K562 (cell line): Measurements from ENCODE around the gene ZNF232. TPM values are rescaled to one million over a fixed set of nuclear protein-coding genes. Genes with fewer than 3 reads are reported as not detected.

Source experiments
- CBX3 ChIP-seq, 2 experiments: IDR thresholded peaks; 1 replicate in 1 of 2; 2 replicates in 1 of 2; pipeline ENCODE4 v1.6.1; 2012; ENCODE audit warnings: inconsistent platforms in 2 of 2, low read length in 2 of 2, borderline replicate concordance in 1 of 2, control low read depth in 1 of 2
- CLOCK ChIP-seq: fragments of 250-450 bp; sonication (Bioruptor Pico); IDR thresholded peaks from 2 replicates; pipeline ENCODE4 v1.4.0; 2020; ENCODE audit warnings: mild to moderate bottlenecking, moderate library complexity, borderline replicate concordance
- E2F1 ChIP-seq: sonication (generic); formaldehyde crosslinking; IDR thresholded peaks from 2 replicates; pipeline ENCODE4 v1.8.1; 2023; ENCODE audit warnings: mild to moderate bottlenecking, missing genetic modification reagents, moderate library complexity
- ELF4 ChIP-seq: fragments of 450-650 bp; formaldehyde crosslinking; IDR thresholded peaks from 2 replicates; pipeline ENCODE4 v1.4.0; 2022; ENCODE audit warnings: missing genetic modification characterization
- HMGN3 ChIP-seq: IDR thresholded peaks from 2 replicates; pipeline ENCODE4 v1.6.1; 2011; ENCODE audit warnings: borderline replicate concordance, low read depth, mild to moderate bottlenecking, mixed read lengths, low read length; ENCODE audit not compliant: insufficient read length; ENCODE audit errors: extremely low read depth
- HMGXB4 ChIP-seq: sonication (generic); formaldehyde crosslinking; IDR thresholded peaks from 2 replicates; pipeline ENCODE4 v1.8.1; 2023; ENCODE audit warnings: mild to moderate bottlenecking, missing genetic modification reagents
- ILK ChIP-seq: fragments of 450-650 bp; IDR thresholded peaks from 2 replicates; pipeline ENCODE4 v1.6.1; 2016; ENCODE audit warnings: missing genetic modification characterization, low read depth, mild to moderate bottlenecking, missing compliant biosample characterization, moderate library complexity, borderline replicate concordance
- MTA2 ChIP-seq: fragments of 450-650 bp; IDR thresholded peaks from 2 replicates; pipeline ENCODE4 v1.6.1; 2016; ENCODE audit warnings: low read depth
- NCOA6 ChIP-seq: fragments of 450-650 bp; IDR thresholded peaks from 2 replicates; pipeline ENCODE4 v1.6.1; 2017; ENCODE audit warnings: mild to moderate bottlenecking
- NR2F6 ChIP-seq: fragments of 450-650 bp; formaldehyde crosslinking; IDR thresholded peaks from 2 replicates; pipeline ENCODE4 v1.4.0; 2020; ENCODE audit warnings: mild to moderate bottlenecking
- PHF8 ChIP-seq: fragments of 200-600 bp; sonication (generic); IDR thresholded peaks from 2 replicates; pipeline ENCODE4 v1.6.1; 2012; ENCODE audit warnings: mixed run types, mild to moderate bottlenecking, inconsistent platforms, low read length, moderate library complexity, borderline replicate concordance
- PTTG1 ChIP-seq: fragments of 450-650 bp; IDR thresholded peaks from 2 replicates; pipeline ENCODE4 v1.6.1; 2016; ENCODE audit warnings: low read depth, mild to moderate bottlenecking, missing genetic modification characterization, missing compliant biosample characterization
- SREBF2 ChIP-seq: sonication (generic); formaldehyde crosslinking; IDR thresholded peaks from 2 replicates; pipeline ENCODE4 v1.4.0; 2020; ENCODE audit warnings: mild to moderate bottlenecking, missing genetic modification reagents
- STAG1 ChIP-seq: sonication (generic); formaldehyde crosslinking; IDR thresholded peaks from 2 replicates; pipeline ENCODE4 v1.5.0; 2020; ENCODE audit warnings: missing genetic modification reagents, borderline replicate concordance
- TAF15 ChIP-seq: fragments of 200-400 bp; formaldehyde crosslinking; IDR thresholded peaks from 2 replicates; pipeline ENCODE4 v1.6.1; 2017; ENCODE audit warnings: mild to moderate bottlenecking, low read depth, low read length, moderate library complexity
- TFE3 ChIP-seq: fragments of 450-650 bp; formaldehyde crosslinking; IDR thresholded peaks from 2 replicates; pipeline ENCODE4 v1.4.0; 2020; ENCODE audit warnings: mild to moderate bottlenecking, mixed read lengths
- ZNF740 ChIP-seq, 3 experiments: fragments of 200-800 bp in 1 of 3; sonication (Bioruptor generic) in 1 of 3; sonication (generic) in 1 of 3; formaldehyde crosslinking in 1 of 3; IDR thresholded peaks; 2 replicates each; pipeline versions ENCODE4 v1.6.1 to v1.8.0; 2016 to 2022; ENCODE audit warnings: mild to moderate bottlenecking in 2 of 3, missing compliant biosample characterization in 2 of 3, missing genetic modification characterization in 2 of 3, missing genetic modification reagents in 1 of 3
- ZSCAN32 ChIP-seq: fragments of 450-650 bp; formaldehyde crosslinking; IDR thresholded peaks from 2 replicates; pipeline ENCODE4 v1.4.0; 2020; ENCODE audit warnings: mild to moderate bottlenecking, moderate library complexity
- polyA plus RNA-seq, 8 experiments: library from polyadenylated mRNA; depleted of rRNA in 4 of 8; stranded (reverse) in 5 of 8; unstranded in 3 of 8; fragments of >200 nt; fragmentation: Nextera tagmentation in 2 of 8; fragmentation: Illumina TruSeq in 1 of 8; extraction: Ambion mirVana in 2 of 8; extraction: Trizol in 1 of 8; gene quantifications; 2 replicates each; pipeline versions ENCODE4 v1.2.1 to v1.2.3, GENCODE V29; 2011 to 2014; ENCODE audit warnings: inconsistent platforms in 1 of 8, missing spikeins in 1 of 8
- total RNA-seq, 7 experiments: library from RNA; depleted of rRNA in 6 of 7; stranded (reverse); fragments of >200 nt in 6 of 7; fragmentation: Illumina TruSeq in 2 of 7; extraction: Trizol in 2 of 7; gene quantifications; 2 replicates each; pipeline versions ENCODE4 v1.2.1 to v1.2.3, GENCODE V29; 2011 to 2021; ENCODE audit warnings: low replicate concordance in 1 of 7

ZNF232 gene
- total and polyA plus RNA-seq, 9 of the 15 experiments (the other 6 are each of a cell fraction or from before 2014, with no cell fraction given) = 10.6 to 26.0 (median 13.0) TPM

- TF ChIP-seq TFE3 (CRISPR knock-in tag) (0 out of 2 replicates have a peak, but pooled peaks have one; percentile 33), SREBF2 (no peak), STAG1 (CRISPR knock-in tag) (no peak), HMGN3 (peak; percentile 56), NCOA6 (no peak), ELF4 (no peak), ZNF740 (CRISPR knock-in tag; IDR thresholded peaks at IDR 0.05) (no peak), ZNF740 (tag; IDR thresholded peaks at IDR 0.05) (no peak), HMGXB4 (CRISPR knock-in tag) (no peak), MTA2 (no peak), E2F1 (CRISPR knock-in tag) (0 out of 2 replicates have a peak, but pooled peaks have one; percentile 4), PTTG1 (no peak), ZSCAN32 (CRISPR knock-in tag) (no peak), CBX3 (IDR thresholded peaks at IDR 0.05; ENCODE audit: borderline replicate concordance in 1 of 2, low read length in 2 of 2) (no peak), CLOCK (CRISPR knock-in tag) (no peak), NR2F6 (CRISPR knock-in tag) (no peak), ILK (tag) (no peak), PHF8 (peak; percentile 71; the same call in 1 of the 2 replicates), TAF15 (no peak)
These were observed at the start of gene ZNF232 (continued) for GRCh38 chr17:5111402-5112204.
